Measurements from ENCODE around the gene GALNT9. TPM values are rescaled to one million over a fixed set of nuclear protein-coding genes. Genes with fewer than 3 reads are reported as not detected.

Gene GALNT9
- total RNA-seq, 4 donors from 2014 or later: 10.9 to 52.7 (median 36.7) TPM; not detected in 1

GRCh38 chr12:132154941-132155770, 174.2 kb downstream of the GALNT9 start:
- no peak for ATAC-seq (ENCODE audit: low FRiP score)
- no peak for DNase-seq (ENCODE audit: low spot score)
- TF ChIP-seq CTCF (IDR thresholded peaks at IDR 0.05): no peak

- ATAC-seq (ENCODE audit: low FRiP score) (no peak), DNase-seq (ENCODE audit: low spot score) (no peak)
- no peak for TF ChIP-seq CTCF (IDR thresholded peaks at IDR 0.05)
These were observed 175.0 kb downstream of the GALNT9 start for GRCh38 chr12:132154341-132154761.

GRCh38 chr12:132153501-132154340, 175.7 kb downstream of the GALNT9 start:
- DNase-seq (ENCODE audit: low spot score) (no peak), ATAC-seq (ENCODE audit: low FRiP score) (peak; percentile 87)
- peak in 1 of 3 donors; percentile 67 for TF ChIP-seq CTCF (IDR thresholded peaks at IDR 0.05)

GRCh38 chr12:132152953-132153352, 176.4 kb downstream of the GALNT9 start:
- TF ChIP-seq CTCF (IDR thresholded peaks at IDR 0.05): no peak
- ATAC-seq (ENCODE audit: low FRiP score) (no peak), DNase-seq (ENCODE audit: low spot score) (no peak)

GRCh38 chr12:132152411-132152821, 177.0 kb downstream of the GALNT9 start:
- ATAC-seq (ENCODE audit: low FRiP score) (no peak), DNase-seq (ENCODE audit: low spot score) (no peak)
- TF ChIP-seq CTCF (IDR thresholded peaks at IDR 0.05): no peak

- no peak for DNase-seq (ENCODE audit: low spot score)
- ATAC-seq (ENCODE audit: low FRiP score): no peak
- TF ChIP-seq CTCF (IDR thresholded peaks at IDR 0.05): no peak
These were observed 177.5 kb downstream of the GALNT9 start for GRCh38 chr12:132151766-132152410.

Data from omental fat pad (tissue), 4 donors.